GM12872 (cell line): ENCODE results near the gene LKAAEAR1.

Experiments used
- TF ChIP-seq, protein P1 (sequence below): IDR thresholded peaks from 3 replicates; pipeline ENCODE4 v1.5.1; 2011; ENCODE audit warnings: low read depth, mild to moderate bottlenecking, low read length, moderate library complexity; ENCODE audit not compliant: insufficient read depth

The LKAAEAR1 gene

DNA sequence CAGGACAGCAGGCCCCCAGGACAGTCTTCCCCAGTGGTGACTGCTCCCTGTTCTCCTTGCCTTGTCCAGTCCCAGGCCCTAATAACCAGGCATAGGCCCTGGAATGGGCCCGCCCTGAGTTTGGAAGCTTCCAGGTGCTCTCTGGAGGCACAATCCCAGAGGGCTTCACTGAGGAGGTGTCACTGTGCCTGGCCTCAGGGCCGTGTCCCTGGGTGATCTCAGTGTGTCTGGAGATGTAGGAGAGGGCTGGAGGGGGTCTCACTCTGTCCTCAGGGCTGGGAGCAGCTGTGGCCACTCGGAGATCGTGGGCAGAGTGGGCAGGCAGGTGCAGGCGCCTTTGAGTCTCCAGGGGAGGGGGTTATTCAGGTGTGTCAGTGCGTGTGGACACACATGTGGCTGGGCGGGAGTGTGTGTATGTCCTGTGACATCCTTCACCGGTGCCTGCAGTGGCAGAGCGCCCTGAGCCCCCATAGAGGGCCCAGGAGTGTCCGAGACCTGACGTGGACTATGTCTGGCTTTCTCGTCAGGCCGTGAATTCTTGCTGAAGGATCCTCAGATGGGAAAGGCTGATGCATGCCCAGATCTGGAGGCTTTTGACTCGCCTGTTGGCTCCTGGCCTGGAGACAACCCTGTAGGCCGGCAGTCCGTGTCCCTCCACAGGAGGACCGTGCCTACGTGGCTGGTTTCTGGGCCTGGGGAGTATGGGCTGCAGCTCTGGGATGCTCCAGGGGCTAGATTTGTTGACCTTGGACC, 28.7 kb upstream of the LKAAEAR1 start:
- TF ChIP-seq, protein P1, sequence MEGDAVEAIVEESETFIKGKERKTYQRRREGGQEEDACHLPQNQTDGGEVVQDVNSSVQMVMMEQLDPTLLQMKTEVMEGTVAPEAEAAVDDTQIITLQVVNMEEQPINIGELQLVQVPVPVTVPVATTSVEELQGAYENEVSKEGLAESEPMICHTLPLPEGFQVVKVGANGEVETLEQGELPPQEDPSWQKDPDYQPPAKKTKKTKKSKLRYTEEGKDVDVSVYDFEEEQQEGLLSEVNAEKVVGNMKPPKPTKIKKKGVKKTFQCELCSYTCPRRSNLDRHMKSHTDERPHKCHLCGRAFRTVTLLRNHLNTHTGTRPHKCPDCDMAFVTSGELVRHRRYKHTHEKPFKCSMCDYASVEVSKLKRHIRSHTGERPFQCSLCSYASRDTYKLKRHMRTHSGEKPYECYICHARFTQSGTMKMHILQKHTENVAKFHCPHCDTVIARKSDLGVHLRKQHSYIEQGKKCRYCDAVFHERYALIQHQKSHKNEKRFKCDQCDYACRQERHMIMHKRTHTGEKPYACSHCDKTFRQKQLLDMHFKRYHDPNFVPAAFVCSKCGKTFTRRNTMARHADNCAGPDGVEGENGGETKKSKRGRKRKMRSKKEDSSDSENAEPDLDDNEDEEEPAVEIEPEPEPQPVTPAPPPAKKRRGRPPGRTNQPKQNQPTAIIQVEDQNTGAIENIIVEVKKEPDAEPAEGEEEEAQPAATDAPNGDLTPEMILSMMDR = no peak

DNA sequence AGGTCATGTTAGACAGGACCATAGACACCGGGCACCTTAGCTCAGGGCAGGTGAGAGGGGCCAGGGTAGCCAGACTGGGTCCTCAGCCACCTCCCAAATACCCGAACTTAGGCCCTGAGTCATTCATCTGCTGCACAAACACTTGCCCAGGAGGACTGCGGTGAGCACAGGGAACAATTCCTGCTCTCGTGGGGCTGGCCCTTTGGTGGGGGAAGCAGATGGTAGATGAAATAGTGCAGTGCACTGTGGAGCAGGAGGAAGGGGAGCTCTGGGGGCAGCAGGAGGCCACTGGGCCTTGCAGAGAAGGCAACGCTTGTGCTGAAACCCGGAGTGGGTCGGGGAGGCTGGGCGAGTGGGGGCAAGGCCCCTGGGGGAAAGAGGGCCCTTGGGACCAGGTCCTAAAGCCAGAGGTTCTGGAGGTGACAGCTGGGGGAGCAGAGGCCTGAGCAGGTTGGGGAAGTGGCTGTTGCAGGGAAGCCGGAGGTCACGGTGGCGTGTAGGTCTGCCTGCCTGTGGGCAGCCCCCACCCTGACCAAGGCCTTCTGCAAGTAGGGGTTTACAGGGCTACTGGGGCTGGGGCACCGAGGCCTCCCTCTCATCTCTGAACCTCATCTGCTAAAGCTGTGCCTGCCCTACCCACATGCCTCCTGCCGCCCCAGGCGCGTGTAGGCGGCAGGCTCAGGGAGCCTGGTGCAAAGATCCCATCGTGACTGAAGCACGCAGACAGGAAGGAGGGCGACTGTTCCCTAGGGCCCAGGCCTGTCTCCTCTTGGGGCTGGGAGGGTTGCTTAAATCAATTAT, 27.8 kb upstream of the LKAAEAR1 start:
- TF ChIP-seq, protein P1 = no peak

DNA sequence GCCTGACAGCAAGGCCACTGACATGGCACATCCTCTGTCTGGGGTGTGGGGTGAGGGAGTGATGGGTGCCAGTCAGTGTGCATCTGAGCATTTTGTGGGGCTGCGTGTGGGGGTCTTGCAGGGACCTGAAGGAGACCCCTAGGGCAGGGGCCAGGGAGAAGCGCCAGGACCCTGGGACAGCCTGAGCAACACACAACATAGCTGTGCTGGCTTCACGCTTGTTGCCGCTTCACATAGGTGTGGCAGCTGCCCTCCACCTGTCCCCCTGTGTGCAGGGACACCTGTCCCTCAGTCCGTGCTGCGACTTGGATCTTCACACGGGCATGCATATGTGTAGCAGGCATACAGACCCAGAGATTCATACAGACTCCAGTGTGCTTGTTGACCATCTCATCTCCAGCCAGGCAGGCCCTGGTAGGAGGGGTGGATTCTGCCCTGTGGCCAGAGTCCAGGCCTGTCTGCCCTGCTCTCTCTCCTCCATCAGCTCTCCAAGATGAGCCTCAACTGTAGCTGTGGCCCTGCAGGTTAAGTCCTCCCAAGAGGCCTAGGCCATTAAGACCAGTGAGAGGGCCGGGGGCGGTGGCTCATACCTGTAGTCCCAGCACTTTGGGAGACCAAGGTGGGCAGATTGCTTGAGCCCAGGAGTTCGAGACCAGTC, 26.3 kb upstream of the LKAAEAR1 start:
- TF ChIP-seq, protein P1 = no peak

DNA sequence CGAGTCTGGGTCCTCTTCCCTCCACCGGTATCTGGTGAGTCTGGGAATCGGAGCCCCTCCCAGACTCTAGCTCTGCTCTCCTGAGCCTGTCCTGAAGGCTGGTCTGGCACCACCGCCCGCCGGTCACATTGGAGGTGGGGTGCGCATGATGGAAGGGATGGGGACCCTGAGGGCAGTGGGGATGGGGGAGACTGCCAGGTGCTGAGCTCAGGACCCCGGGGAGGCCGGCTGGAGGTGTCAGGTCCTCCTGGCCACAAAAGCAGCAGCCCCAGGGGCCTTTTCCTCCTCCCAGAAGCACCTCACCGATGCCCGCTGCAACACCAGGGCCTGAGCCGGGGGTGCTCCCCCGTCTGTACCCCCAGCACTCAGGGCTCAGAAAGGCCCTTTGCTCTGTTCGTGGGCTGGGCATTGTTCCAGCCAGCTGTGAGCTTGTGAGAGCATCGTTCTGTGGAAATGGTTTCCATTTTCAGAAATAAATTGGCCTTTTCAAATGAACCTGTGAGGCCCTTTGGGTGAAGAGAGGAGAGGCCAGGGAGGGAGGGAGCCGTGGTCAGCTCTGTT, 25.7 kb upstream of the LKAAEAR1 start:
- TF ChIP-seq, protein P1 = no peak

GRCh38 chr20:64108731-64109681, 24.8 kb upstream of the LKAAEAR1 start:
- TF ChIP-seq, protein P1 = no peak

- TF ChIP-seq, protein P1 = no peak
Measured at GRCh38 chr20:64107736-64108457, 23.7 kb upstream of the LKAAEAR1 start.
